ENCODE measurements around the gene CNNM3. TPM values are rescaled to one million over a fixed set of nuclear protein-coding genes. Genes with fewer than 3 reads are reported as not detected.

The CNNM3 gene
- total RNA-seq, 1 donor from 2014 or later: 6.1 TPM

DNA sequence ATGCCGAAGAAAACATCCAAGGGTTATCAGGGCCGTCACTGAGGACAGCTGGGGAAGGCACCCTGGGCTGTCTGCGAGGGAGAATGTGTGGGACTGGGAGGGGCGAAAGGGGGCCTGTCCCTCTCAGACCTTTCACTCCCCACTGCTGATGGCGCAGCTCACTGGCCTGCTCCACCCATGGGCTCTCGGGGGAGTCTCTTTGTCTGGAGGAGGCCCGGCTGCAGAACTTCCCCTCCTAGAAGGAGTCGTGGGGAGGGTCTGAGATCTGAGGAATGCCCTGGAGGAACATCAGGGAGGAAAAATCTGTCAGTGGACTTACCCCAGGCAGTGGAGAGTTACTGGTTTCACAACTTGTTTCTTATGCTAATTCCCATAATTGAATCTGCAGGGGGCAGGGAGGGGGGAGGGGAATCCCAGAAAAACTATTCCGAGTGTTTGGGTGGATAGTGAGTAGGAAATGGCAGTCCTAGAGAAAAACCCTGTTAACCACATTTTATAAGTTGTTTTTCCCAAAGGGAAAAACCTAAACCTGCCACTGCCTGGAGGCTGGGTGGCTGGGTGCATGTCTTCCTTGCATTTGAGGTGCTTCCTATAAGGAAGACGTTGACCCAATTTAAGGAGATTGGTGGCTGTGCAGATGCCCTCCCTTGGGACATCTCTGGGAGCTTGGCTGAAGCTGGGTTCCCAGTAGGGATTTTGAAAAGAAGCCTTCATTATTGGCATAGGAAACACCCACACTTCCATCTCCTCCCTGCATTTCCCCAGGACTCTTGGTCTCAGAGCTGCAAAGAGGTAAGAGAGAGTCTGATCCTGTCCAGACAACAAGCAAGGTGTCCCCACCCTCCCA lies 65.5 kb downstream of the CNNM3 start:
- H3K36me3 ChIP-seq (ENCODE audit: control insufficient read depth, insufficient read depth, low read length): no peaks in the 10 kb centered on the region
- no peak for DNase-seq (ENCODE audit: low read depth)
- TF ChIP-seq, protein P1, sequence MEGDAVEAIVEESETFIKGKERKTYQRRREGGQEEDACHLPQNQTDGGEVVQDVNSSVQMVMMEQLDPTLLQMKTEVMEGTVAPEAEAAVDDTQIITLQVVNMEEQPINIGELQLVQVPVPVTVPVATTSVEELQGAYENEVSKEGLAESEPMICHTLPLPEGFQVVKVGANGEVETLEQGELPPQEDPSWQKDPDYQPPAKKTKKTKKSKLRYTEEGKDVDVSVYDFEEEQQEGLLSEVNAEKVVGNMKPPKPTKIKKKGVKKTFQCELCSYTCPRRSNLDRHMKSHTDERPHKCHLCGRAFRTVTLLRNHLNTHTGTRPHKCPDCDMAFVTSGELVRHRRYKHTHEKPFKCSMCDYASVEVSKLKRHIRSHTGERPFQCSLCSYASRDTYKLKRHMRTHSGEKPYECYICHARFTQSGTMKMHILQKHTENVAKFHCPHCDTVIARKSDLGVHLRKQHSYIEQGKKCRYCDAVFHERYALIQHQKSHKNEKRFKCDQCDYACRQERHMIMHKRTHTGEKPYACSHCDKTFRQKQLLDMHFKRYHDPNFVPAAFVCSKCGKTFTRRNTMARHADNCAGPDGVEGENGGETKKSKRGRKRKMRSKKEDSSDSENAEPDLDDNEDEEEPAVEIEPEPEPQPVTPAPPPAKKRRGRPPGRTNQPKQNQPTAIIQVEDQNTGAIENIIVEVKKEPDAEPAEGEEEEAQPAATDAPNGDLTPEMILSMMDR (IDR thresholded peaks at IDR 0.05; ENCODE audit: insufficient read depth, low read length, severe bottlenecking): no peak
- no peak for FAIRE-seq
- H3K4me3 ChIP-seq (ENCODE audit: low read depth, low read length): no peak overlapping the region
- no peaks in the 10 kb centered on the region for H3K27me3 ChIP-seq (ENCODE audit: control insufficient read depth, insufficient read depth, low read length)

DNA sequence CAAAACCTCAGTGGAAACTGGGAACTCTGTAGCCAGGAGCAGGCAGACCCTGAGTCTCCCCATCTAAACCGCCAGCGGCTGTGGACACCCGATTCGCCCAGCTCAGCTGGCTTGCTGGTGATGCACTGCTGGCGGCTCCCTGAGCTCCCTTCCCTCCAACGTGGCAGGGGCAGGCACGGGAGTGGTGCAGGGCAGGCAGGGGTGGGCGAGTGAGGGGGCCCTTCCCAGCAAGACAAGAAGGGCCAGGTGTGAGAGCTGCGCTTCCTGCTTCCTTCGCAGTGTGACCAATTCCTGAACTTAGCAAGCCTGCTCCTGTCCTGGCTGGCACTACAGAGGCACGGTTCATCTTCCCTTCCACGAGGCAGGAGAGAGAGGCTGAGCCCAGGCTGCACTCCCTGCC lies 66.2 kb downstream of the CNNM3 start:
- TF ChIP-seq, protein P1 (IDR thresholded peaks at IDR 0.05; ENCODE audit: insufficient read depth, low read length, severe bottlenecking): no peak
- no peaks in the 10 kb centered on the region for H3K36me3 ChIP-seq (ENCODE audit: control insufficient read depth, insufficient read depth, low read length)
- no peak overlapping the region for H3K4me3 ChIP-seq (ENCODE audit: low read depth, low read length)
- H3K27me3 ChIP-seq (ENCODE audit: control insufficient read depth, insufficient read depth, low read length): no peaks in the 10 kb centered on the region
- DNase-seq (ENCODE audit: low read depth) (peak; percentile 84), FAIRE-seq (peak; percentile 47)

DNA sequence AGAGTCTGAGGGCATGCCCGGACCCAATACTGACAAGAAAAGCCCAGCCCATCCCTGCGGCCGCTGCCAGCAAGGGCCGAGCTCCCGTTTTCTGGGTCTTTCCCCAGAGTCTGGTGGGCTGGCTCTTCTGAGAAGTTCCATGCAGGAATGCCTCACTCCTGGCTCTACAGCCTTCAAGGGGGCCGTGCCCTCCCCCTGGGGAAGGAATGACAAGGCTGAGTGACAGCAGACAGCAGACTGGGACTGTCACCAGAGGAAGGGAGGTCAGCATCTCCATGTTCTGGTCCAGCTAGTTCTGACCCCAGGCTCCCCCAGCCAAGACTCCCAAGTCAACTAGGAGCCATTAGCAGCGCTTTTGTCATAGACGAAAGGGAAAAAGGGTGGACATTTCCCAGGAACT lies 66.8 kb downstream of the CNNM3 start:
- Histone ChIP-seq H3K36me3 (ENCODE audit: control insufficient read depth, insufficient read depth, low read length) (no peaks in the 10 kb centered on the region), H3K4me3 (ENCODE audit: low read depth, low read length) (no peak overlapping the region), H3K27me3 (ENCODE audit: control insufficient read depth, insufficient read depth, low read length) (no peaks in the 10 kb centered on the region)
- DNase-seq (ENCODE audit: low read depth): no peak
- TF ChIP-seq, protein P1 (IDR thresholded peaks at IDR 0.05; ENCODE audit: insufficient read depth, low read length, severe bottlenecking): no peak
- no peak for FAIRE-seq

DNA sequence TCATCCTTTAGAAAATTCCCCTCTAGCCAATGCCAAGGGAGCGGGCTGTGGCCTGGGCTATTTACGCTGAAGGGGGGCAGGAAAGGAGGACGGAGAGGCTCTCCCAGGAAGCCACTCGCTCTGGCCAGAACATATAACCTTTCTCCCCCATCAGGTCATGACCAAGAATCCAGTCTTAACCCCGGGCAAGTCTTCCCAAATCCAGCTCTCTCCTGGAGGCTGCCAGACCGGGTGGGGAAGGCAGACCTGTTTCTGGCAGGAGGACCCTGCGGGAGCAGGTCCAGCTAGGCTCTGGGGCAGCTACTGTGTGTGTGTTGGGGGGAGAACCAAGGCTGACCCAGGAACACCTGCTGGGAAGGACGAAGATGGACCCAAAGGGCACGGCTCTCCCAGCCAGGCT lies 67.2 kb downstream of the CNNM3 start:
- Histone ChIP-seq H3K36me3 (ENCODE audit: control insufficient read depth, insufficient read depth, low read length) (no peaks in the 10 kb centered on the region), H3K27me3 (ENCODE audit: control insufficient read depth, insufficient read depth, low read length) (no peaks in the 10 kb centered on the region), H3K4me3 (ENCODE audit: low read depth, low read length) (no peak overlapping the region)
- TF ChIP-seq, protein P1 (IDR thresholded peaks at IDR 0.05; ENCODE audit: insufficient read depth, low read length, severe bottlenecking): no peak
- FAIRE-seq: no peak
- no peak for DNase-seq (ENCODE audit: low read depth)

Other genes with a start within 250 kb of the CNNM3 start
- gene KANSL3, start 178.0 kb upstream of the CNNM3 start, total RNA-seq: 16.3 and 21.3 TPM in 2 replicates
- under 0.01 TPM in 2 replicates for gene FER1L5, start 173.5 kb upstream of the CNNM3 start, total RNA-seq
- gene LMAN2L, start 76.2 kb upstream of the CNNM3 start, total RNA-seq: 15.3 and 18.9 TPM in 2 replicates
- gene CNNM4, start 55.4 kb upstream of the CNNM3 start, total RNA-seq: 3.4 and 5.5 TPM in 2 replicates
- 0.79 and 1.2 TPM in 2 replicates for gene ANKRD23, start 27.8 kb downstream of the CNNM3 start, total RNA-seq
- 5.8 and 8.2 TPM in 2 replicates for gene ANKRD39, start 41.7 kb downstream of the CNNM3 start, total RNA-seq
- 7.8 and 8.2 TPM in 2 replicates for gene SEMA4C, start 53.8 kb downstream of the CNNM3 start, total RNA-seq
- not detected in 2 replicates for gene FAM178B, start 170.3 kb downstream of the CNNM3 start, total RNA-seq